HEK293 (cell line): ENCODE data around the gene TSACC.

Experiments used
- CTCF ChIA-PET: fragments of 350-600 bp; formaldehyde crosslinking; extraction: SDS; loops from one replicate; lab custom pipeline; 2021; ENCODE audit warnings: antibody characterized with exemption; lab: Yijun Ruan, JAX
- POLR2A ChIA-PET: fragments of 300-600 bp; formaldehyde crosslinking; extraction: SDS; loops from one replicate; lab custom pipeline; 2020; ENCODE audit warnings: antibody characterized with exemption, inconsistent platforms; lab: Yijun Ruan, JAX
- H3K27ac ChIP-seq: fragments of 200-500 bp; sonication (Bioruptor generic); 2 replicates; pipeline ENCODE4 v1.5.1; 2014; ENCODE audit warnings: low read depth, low read length, control low read depth, inconsistent platforms; ENCODE audit errors: extremely low read depth
- H3K36me3 ChIP-seq, 2 experiments: fragments of 200-500 bp in 1 of 2; sonication (Bioruptor generic) in 1 of 2; 1 replicate in 1 of 2; 2 replicates in 1 of 2; pipeline ENCODE4 v1.5.1; 2014 to 2017; ENCODE audit warnings: inconsistent platforms in 2 of 2, low read length in 2 of 2; ENCODE audit not compliant: control insufficient read depth in 2 of 2, insufficient read depth in 1 of 2
- H3K4me1 ChIP-seq: fragments of 200-500 bp; sonication (Bioruptor generic); 2 replicates; pipeline ENCODE4 v1.5.1; 2014; ENCODE audit warnings: mild to moderate bottlenecking, low read length, inconsistent platforms; ENCODE audit not compliant: control insufficient read depth, insufficient read depth
- H3K4me3 ChIP-seq: 2 replicates; pipeline ENCODE4 v1.5.1; 2011; ENCODE audit warnings: low read depth, mild to moderate bottlenecking, control low read depth, low read length, moderate library complexity
- H3K9me3 ChIP-seq: fragments of 200-500 bp; sonication (Bioruptor generic); 2 replicates; pipeline ENCODE4 v1.5.1; 2014; ENCODE audit warnings: low read depth, low read length, inconsistent platforms; ENCODE audit not compliant: control insufficient read depth, insufficient read depth
- HOXD13 ChIP-seq: sonication (generic); formaldehyde crosslinking; IDR thresholded peaks from 2 replicates; pipeline ENCODE4 v1.8.0; 2022; ENCODE audit warnings: missing genetic modification reagents, borderline replicate concordance
- REPIN1 ChIP-seq: fragments of 450-650 bp; formaldehyde crosslinking; IDR thresholded peaks from 2 replicates; pipeline ENCODE4 v1.5.1; 2017; ENCODE audit warnings: missing biosample characterization, missing genetic modification characterization, low read depth
- SP7 ChIP-seq: fragments of 450-650 bp; formaldehyde crosslinking; IDR thresholded peaks from 2 replicates; pipeline ENCODE4 v1.5.1; 2016; ENCODE audit warnings: missing biosample characterization, missing genetic modification characterization
- ZFP41 ChIP-seq: fragments of 450-650 bp; formaldehyde crosslinking; IDR thresholded peaks from 2 replicates; pipeline ENCODE4 v1.5.1; 2016; ENCODE audit warnings: missing biosample characterization, missing genetic modification characterization, borderline replicate concordance
- ZNF132 ChIP-seq: fragments of 450-650 bp; formaldehyde crosslinking; IDR thresholded peaks from 2 replicates; pipeline ENCODE4 v1.5.1; 2017; ENCODE audit warnings: missing biosample characterization, missing genetic modification characterization, borderline replicate concordance
- ZNF24 ChIP-seq: fragments of 450-650 bp; formaldehyde crosslinking; IDR thresholded peaks from 2 replicates; pipeline ENCODE4 v1.5.1; 2016; ENCODE audit warnings: missing biosample characterization, missing genetic modification characterization
- ZNF280C ChIP-seq: fragments of 450-650 bp; formaldehyde crosslinking; IDR thresholded peaks from 2 replicates; pipeline ENCODE4 v1.5.1; 2016; ENCODE audit warnings: missing biosample characterization, missing genetic modification characterization
- ZNF449 ChIP-seq: fragments of 450-650 bp; formaldehyde crosslinking; IDR thresholded peaks from 2 replicates; pipeline ENCODE4 v1.5.1; 2017; ENCODE audit warnings: missing biosample characterization, mild to moderate bottlenecking, missing genetic modification characterization, moderate library complexity
- ZNF600 ChIP-seq: fragments of 450-650 bp; formaldehyde crosslinking; IDR thresholded peaks from 2 replicates; pipeline ENCODE4 v1.5.1; 2016; ENCODE audit warnings: missing biosample characterization, missing genetic modification characterization
- ZNF654 ChIP-seq: fragments of 450-650 bp; formaldehyde crosslinking; IDR thresholded peaks from 2 replicates; pipeline ENCODE4 v1.5.1; 2016; ENCODE audit warnings: low read depth, missing biosample characterization, missing genetic modification characterization
- ZNF791 ChIP-seq: fragments of 450-650 bp; formaldehyde crosslinking; IDR thresholded peaks from 2 replicates; pipeline ENCODE4 v1.5.1; 2016; ENCODE audit warnings: missing biosample characterization, missing genetic modification characterization
- TF ChIP-seq, protein P1 (sequence below): fragments of 450-650 bp; formaldehyde crosslinking; IDR thresholded peaks from 2 replicates; pipeline ENCODE4 v1.5.1; 2016; ENCODE audit warnings: missing biosample characterization, missing genetic modification characterization
- TF ChIP-seq, protein P2 (sequence below): fragments of 450-650 bp; formaldehyde crosslinking; IDR thresholded peaks from 2 replicates; pipeline ENCODE4 v1.5.1; 2016; ENCODE audit warnings: missing biosample characterization, missing genetic modification characterization

TSACC gene

DNA sequence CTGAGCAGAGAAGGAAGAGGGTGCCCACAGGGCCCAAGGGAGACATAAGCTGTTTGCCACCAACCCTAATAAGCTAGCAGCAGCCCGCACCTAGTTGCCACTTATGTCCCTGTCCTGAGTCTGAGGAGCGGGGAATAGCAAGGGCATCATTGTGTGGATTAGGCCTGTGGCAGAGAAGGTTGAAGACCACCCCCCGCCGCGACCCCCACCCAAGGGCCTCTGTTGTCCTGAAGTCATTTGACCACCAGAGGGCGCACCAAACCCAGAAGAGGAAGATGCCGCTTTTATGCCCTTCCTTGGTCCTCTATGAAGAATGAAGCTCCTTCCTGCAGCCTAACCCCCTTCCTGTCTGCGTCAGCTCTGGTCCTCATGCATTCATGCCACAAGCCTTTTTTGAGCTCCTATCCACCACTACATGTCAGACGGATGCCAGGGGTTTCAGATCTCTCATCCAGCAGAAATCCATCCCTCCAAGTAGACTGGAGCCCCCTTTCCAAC, 47.3 kb downstream of the TSACC start (continued):
- TF ChIP-seq ZNF280C (tag by site-specific recombination), result no peak
- TF ChIP-seq ZNF791 (tag by site-specific recombination), result no peak
- 0 out of 2 replicates have a peak, but pooled peaks have one; percentile 27 for TF ChIP-seq ZNF24
- TF ChIP-seq SP7 (tag by site-specific recombination), result peak; percentile 39; the same call in 1 of the 2 replicates
- TF ChIP-seq ZNF654, result peak; percentile 91
- no peak for TF ChIP-seq ZFP41 (tag by site-specific recombination)

DNA sequence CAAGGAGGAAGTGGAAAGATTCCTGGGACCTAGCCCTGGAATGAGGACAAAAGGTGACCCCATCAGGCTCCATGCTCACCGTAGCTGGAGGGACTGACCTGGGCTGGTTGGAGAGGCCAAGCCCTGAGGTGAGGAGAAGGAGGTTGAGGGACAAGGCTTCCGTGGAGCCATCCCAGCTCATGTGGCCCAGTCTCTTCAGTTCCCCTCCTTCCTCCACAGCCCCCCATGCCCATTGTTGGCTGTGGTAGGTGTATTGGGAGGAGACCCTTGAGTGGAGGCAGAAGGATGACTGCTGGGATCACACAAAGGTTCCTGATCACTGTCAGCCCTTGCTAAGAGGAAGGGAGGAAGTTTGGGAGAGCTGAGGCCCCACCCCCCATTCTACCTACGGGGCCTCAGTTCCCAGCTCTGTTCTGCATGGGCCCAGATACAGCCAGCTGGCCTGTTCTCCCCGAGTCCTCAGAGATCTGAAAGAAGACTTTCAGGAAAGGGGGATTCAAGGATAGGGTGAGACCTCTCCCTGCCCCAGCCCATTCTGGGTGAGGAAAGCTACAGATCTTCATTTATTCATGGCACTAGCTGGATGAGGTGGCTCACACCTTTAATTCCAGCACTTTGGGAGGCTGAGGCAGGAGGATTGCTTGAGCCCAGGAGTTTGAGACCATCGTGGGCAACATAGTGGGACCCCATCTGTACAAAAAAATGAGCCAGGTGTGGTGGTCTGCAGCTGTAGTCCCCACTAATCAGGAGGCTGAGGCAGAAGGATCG, 48.0 kb downstream of the TSACC start:
- Histone ChIP-seq H3K4me1 (no peaks in the 10 kb centered on the region), H3K36me3 (no peaks in the 10 kb centered on the region), H3K4me3 (no peak overlapping the region), H3K27ac (no peak overlapping the region), H3K9me3 (no peaks in the 10 kb centered on the region)
- CTCF ChIA-PET, result interaction anchor here (0.5 to 17.5 kb wide), 71 partner anchors 7 to 1979 kb away, joined by 3 to 439 read pairs (median 5); partner anchors contain the start of genes MEF2D and TTC24
- TF ChIP-seq, protein P1, sequence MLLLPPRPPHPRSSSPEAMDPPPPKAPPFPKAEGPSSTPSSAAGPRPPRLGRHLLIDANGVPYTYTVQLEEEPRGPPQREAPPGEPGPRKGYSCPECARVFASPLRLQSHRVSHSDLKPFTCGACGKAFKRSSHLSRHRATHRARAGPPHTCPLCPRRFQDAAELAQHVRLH (tag by site-specific recombination), result no peak
- no peak for TF ChIP-seq ZNF449 (tag by site-specific recombination)
- no peak for TF ChIP-seq ZNF132 (tag by site-specific recombination)
- no peak for TF ChIP-seq ZNF600 (tag by site-specific recombination)
- no peak for TF ChIP-seq REPIN1 (tag by site-specific recombination)
- POLR2A ChIA-PET, result interaction anchor here (0.7 to 2.4 kb wide), 3 partner anchors 50 to 71 kb away, joined by 4 to 13 read pairs (median 7); no protein-coding TSS in a partner anchor

- no peaks in the 10 kb centered on the region for H3K9me3 ChIP-seq
- no peak overlapping the region for H3K4me3 ChIP-seq
- no peaks in the 10 kb centered on the region for H3K36me3 ChIP-seq
- POLR2A ChIA-PET, result interaction anchor here (2.4 kb wide), 1 partner anchor 58 kb away, joined by 13 read pairs; no protein-coding TSS in a partner anchor
- no peak overlapping the region for H3K27ac ChIP-seq
- no peaks in the 10 kb centered on the region for H3K4me1 ChIP-seq
- TF ChIP-seq, protein P2, sequence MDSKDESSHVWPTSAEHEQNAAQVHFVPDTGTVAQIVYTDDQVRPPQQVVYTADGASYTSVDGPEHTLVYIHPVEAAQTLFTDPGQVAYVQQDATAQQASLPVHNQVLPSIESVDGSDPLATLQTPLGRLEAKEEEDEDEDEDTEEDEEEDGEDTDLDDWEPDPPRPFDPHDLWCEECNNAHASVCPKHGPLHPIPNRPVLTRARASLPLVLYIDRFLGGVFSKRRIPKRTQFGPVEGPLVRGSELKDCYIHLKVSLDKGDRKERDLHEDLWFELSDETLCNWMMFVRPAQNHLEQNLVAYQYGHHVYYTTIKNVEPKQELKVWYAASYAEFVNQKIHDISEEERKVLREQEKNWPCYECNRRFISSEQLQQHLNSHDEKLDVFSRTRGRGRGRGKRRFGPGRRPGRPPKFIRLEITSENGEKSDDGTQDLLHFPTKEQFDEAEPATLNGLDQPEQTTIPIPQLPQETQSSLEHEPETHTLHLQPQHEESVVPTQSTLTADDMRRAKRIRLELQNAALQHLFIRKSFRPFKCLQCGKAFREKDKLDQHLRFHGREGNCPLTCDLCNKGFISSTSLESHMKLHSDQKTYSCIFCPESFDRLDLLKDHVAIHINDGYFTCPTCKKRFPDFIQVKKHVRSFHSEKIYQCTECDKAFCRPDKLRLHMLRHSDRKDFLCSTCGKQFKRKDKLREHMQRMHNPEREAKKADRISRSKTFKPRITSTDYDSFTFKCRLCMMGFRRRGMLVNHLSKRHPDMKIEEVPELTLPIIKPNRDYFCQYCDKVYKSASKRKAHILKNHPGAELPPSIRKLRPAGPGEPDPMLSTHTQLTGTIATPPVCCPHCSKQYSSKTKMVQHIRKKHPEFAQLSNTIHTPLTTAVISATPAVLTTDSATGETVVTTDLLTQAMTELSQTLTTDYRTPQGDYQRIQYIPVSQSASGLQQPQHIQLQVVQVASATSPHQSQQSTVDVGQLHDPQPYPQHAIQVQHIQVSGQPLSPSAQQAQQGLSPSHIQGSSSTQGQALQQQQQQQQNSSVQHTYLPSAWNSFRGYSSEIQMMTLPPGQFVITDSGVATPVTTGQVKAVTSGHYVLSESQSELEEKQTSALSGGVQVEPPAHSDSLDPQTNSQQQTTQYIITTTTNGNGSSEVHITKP (tag by site-specific recombination), result peak; percentile 39; the same call in 1 of the 2 replicates
- no peak for TF ChIP-seq HOXD13
- CTCF ChIA-PET, result interaction anchor here (0.5 to 17.5 kb wide), 17 partner anchors 8 to 1979 kb away, joined by 3 to 439 read pairs (median 10); no protein-coding TSS in a partner anchor
Measured at GRCh38 chr1:156386949-156387869, 48.9 kb downstream of the TSACC start.
